ENCODE results near the gene HOXC6. TPM values are rescaled to one million over a fixed set of nuclear protein-coding genes. Genes with fewer than 3 reads are reported as not detected.

HOXC6 gene
- polyA plus RNA-seq, 2 donors, result 1.4 TPM

DNA sequence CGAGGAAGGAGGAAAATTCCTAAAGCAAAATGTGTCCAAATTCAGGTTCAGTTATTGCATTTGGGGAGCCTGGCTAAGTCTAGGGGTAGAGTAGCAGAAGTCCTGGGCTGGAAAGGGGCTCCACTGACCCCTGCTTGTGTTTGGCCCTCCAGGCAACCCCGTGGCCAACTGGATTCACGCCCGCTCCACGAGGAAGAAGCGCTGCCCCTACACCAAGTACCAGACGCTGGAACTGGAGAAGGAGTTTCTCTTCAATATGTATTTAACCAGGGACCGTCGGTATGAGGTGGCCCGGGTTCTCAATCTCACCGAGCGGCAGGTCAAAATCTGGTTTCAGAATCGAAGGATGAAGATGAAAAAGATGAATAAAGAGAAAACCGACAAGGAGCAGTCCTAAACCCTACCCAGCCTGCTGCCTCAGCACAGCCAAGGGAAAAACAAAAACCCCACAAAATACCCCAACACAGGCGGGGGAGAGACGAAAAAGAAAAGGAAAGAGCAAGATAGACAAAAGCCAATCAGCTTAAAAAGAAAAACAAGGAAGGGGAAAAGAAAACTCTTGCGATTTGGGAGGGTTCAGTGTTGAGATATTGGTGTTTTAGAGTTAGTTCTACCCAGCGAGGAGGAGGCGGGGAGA is 25.8 kb upstream of the HOXC6 start:
- Histone ChIP-seq H3K4me3 (ENCODE audit: low read depth in 1 of 2, low read length in 2 of 2) (no peak overlapping the region), H3K27ac (ENCODE audit: low read depth in 2 of 2, low read length in 1 of 2) (no peak overlapping the region), H3K36me3 (ENCODE audit: control insufficient read depth in 2 of 2, insufficient read depth in 2 of 2, low read length in 1 of 2) (no peaks in the 10 kb centered on the region), H3K9me3 (ENCODE audit: control insufficient read depth in 2 of 2, insufficient read depth in 1 of 2, low read depth in 1 of 2, low read length in 1 of 2) (no peaks in the 10 kb centered on the region), H3K27me3 (ENCODE audit: control insufficient read depth in 1 of 2, insufficient read depth in 2 of 2, low read length in 2 of 2) (peaks cover 3 to 33% of the 10 kb centered on the region in 2 donors), H3K4me1 (ENCODE audit: control insufficient read depth in 2 of 2, insufficient read depth in 2 of 2, low read length in 1 of 2) (peaks cover 2 to 7% of the 10 kb centered on the region in 2 donors)
- 24 to 45% methylated on average over 19 of the region's 19 CpGs for WGBS, 2 donors

DNA sequence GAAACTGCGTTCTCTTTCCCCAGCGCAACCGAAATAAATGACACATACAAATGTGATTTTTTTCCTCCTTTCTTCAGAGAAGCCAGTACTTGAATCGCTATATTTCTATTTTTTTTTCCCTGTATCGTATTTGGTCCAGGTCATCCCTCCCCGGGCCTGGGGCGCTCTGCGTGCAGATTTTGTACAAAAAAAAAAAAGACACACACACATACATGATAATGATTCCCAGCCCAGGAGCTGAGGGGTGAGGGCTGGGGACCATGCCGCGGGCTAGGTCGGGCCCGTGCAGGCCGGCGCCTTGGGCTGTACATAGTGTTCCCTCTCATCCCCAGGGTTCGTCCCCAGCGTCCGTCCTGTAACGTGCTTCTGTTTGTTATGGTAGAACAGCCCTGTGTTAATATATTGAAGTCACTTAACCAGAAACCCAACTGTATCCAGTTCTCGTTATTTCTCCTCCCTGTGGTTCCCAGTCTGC is 25.3 kb upstream of the HOXC6 start:
- 42 to 59% methylated on average over 19 of the region's 19 CpGs for WGBS, 2 donors
- Histone ChIP-seq H3K9me3 (ENCODE audit: control insufficient read depth in 2 of 2, insufficient read depth in 1 of 2, low read depth in 1 of 2, low read length in 1 of 2) (no peaks in the 10 kb centered on the region), H3K4me1 (ENCODE audit: control insufficient read depth in 2 of 2, insufficient read depth in 2 of 2, low read length in 1 of 2) (peaks cover 2 to 7% of the 10 kb centered on the region in 2 donors), H3K4me3 (ENCODE audit: low read depth in 1 of 2, low read length in 2 of 2) (no peak overlapping the region), H3K27ac (ENCODE audit: low read depth in 2 of 2, low read length in 1 of 2) (no peak overlapping the region), H3K27me3 (ENCODE audit: control insufficient read depth in 1 of 2, insufficient read depth in 2 of 2, low read length in 2 of 2) (peaks cover 3 to 32% of the 10 kb centered on the region in 2 donors), H3K36me3 (ENCODE audit: control insufficient read depth in 2 of 2, insufficient read depth in 2 of 2, low read length in 1 of 2) (no peaks in the 10 kb centered on the region)

DNA sequence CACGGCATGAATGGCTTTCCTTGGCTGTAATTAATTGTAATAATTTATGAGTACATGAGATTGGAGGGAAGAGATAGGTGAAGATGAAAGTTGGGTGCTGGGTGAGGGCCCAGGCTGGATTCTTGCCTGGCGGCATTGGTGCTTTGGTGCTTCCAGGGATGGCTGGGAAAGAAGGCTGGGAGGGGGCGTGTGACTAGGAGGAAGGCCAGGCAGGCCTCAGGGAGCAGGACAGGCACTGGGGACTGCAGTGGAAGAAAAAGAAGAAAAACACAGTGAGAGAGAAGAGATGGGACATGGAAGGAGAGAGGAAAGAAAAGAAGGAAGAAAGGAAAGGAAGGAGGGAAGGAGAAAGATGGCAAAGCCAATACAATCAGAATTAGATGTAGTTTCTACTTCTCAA is 24.6 kb upstream of the HOXC6 start:
- Histone ChIP-seq H3K4me1 (ENCODE audit: control insufficient read depth in 2 of 2, insufficient read depth in 2 of 2, low read length in 1 of 2) (peaks cover 2 to 7% of the 10 kb centered on the region in 2 donors), H3K4me3 (ENCODE audit: low read depth in 1 of 2, low read length in 2 of 2) (no peak overlapping the region), H3K9me3 (ENCODE audit: control insufficient read depth in 2 of 2, insufficient read depth in 1 of 2, low read depth in 1 of 2, low read length in 1 of 2) (no peaks in the 10 kb centered on the region), H3K27ac (ENCODE audit: low read depth in 2 of 2, low read length in 1 of 2) (no peak overlapping the region), H3K27me3 (ENCODE audit: control insufficient read depth in 1 of 2, insufficient read depth in 2 of 2, low read length in 2 of 2) (peaks cover 0 to 25% of the 10 kb centered on the region in 2 donors), H3K36me3 (ENCODE audit: control insufficient read depth in 2 of 2, insufficient read depth in 2 of 2, low read length in 1 of 2) (no peaks in the 10 kb centered on the region)
- 42 to 44% methylated on average over 3 of the region's 3 CpGs for WGBS, 2 donors

DNA sequence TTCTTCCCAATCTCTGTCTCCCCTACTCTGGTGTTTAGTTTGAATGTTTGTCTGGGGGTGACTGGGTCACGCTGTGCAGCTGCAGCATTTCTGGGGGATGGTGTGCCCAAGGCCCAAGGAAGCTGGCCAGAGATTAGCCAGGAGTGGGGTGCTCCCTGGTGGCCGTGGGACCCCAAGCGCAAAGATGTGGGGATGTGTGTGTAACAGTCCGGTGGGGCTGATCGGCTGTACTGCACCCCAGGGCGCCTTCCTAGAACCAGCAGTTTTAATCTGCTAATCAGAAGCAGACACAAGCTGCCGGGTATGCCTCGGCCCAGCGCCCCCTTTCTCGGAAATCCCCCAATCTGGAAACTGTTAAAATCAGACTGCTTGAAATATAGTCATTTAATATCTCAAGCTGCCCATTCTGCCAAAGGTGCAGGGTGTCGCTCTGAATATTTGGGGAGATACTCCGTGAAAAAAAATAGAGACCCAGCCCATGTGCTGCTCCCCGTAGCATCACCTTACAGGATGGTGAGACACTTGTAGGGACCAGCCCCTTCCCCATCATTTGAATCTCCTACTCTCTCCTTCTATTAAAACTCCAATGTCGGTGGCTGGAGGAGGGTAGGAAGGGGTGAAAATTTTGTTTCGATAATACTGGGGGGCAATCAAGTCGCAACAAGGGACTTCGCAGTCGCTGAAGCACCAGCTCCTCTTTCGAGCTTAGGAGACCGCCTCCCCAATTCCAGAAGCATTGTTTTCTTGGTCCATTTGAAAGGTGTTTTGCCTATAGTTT is 24.0 kb upstream of the HOXC6 start:
- 27 to 39% methylated on average over 20 of the region's 20 CpGs for WGBS, 2 donors
- no peak overlapping the region for H3K4me3 ChIP-seq (ENCODE audit: low read depth in 1 of 2, low read length in 2 of 2)
- peaks cover 0 to 28% of the 10 kb centered on the region in 2 donors for H3K27me3 ChIP-seq (ENCODE audit: control insufficient read depth in 1 of 2, insufficient read depth in 2 of 2, low read length in 2 of 2)
- no peak overlapping the region for H3K27ac ChIP-seq (ENCODE audit: low read depth in 2 of 2, low read length in 1 of 2)
- H3K4me1 ChIP-seq (ENCODE audit: control insufficient read depth in 2 of 2, insufficient read depth in 2 of 2, low read length in 1 of 2), result peaks cover 4 to 7% of the 10 kb centered on the region in 2 donors
- H3K36me3 ChIP-seq (ENCODE audit: control insufficient read depth in 2 of 2, insufficient read depth in 2 of 2, low read length in 1 of 2), result no peaks in the 10 kb centered on the region
- no peaks in the 10 kb centered on the region for H3K9me3 ChIP-seq (ENCODE audit: control insufficient read depth in 2 of 2, insufficient read depth in 1 of 2, low read depth in 1 of 2, low read length in 1 of 2)

DNA sequence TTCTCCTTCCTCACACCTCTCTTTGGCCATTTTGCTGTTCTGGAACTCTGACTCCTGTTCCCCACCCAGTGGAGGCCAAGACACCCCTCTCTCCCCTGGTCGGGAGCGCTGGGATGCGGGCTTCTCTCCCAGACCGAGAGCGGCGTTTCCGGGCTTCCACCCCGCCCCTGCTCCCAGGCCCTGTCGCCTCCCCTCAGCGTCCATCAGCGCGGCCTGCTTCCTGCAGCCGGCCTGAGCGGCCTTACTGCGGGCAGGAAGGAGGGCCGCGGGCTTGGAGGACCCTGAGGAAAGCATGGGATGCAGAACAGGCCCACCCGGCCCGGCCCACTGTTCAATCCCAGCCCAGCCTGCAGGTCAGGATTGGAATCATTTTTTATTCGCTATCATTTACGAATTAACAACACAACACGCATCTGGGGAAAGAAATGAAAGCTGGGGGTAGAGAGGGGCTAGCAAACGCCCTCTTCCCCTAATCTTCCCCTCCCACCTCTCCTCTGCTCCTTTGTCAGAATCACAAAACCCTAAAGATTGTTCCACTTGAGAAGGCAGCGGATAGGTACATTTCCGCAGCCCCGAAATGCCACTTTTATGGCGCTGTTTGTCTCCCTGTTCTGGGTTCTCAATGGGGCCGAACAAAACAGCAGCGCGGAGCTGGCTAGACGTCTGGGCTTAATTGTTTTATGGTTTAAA is 23.3 kb upstream of the HOXC6 start:
- WGBS, 2 donors, result 17 to 31% methylated on average over 31 of the region's 31 CpGs
- Histone ChIP-seq H3K27ac (ENCODE audit: low read depth in 2 of 2, low read length in 1 of 2) (no peak overlapping the region), H3K9me3 (ENCODE audit: control insufficient read depth in 2 of 2, insufficient read depth in 1 of 2, low read depth in 1 of 2, low read length in 1 of 2) (no peaks in the 10 kb centered on the region), H3K27me3 (ENCODE audit: control insufficient read depth in 1 of 2, insufficient read depth in 2 of 2, low read length in 2 of 2) (peaks cover 0 to 32% of the 10 kb centered on the region in 2 donors), H3K4me1 (ENCODE audit: control insufficient read depth in 2 of 2, insufficient read depth in 2 of 2, low read length in 1 of 2) (peaks cover 4 to 7% of the 10 kb centered on the region in 2 donors), H3K4me3 (ENCODE audit: low read depth in 1 of 2, low read length in 2 of 2) (no peak overlapping the region), H3K36me3 (ENCODE audit: control insufficient read depth in 2 of 2, insufficient read depth in 2 of 2, low read length in 1 of 2) (no peaks in the 10 kb centered on the region)

DNA sequence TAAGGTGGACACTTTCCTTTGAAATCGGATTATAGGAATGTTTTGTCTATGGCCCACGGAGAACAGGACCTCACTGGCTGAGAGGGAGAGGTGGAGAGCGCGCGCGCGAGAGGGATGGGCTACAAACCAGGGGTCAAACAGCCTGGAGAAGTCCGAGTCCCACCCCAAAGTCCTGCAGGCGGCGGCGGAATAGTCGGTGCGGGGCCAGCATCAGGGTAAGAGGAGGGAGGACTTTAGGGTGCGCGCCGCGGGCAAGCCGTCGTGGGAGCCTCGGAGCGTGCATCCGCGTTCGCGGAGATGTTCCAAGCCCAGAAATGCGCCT is 22.7 kb upstream of the HOXC6 start:
- no peaks in the 10 kb centered on the region for H3K9me3 ChIP-seq (ENCODE audit: control insufficient read depth in 2 of 2, insufficient read depth in 1 of 2, low read depth in 1 of 2, low read length in 1 of 2)
- no peak overlapping the region for H3K27ac ChIP-seq (ENCODE audit: low read depth in 2 of 2, low read length in 1 of 2)
- H3K4me1 ChIP-seq (ENCODE audit: control insufficient read depth in 2 of 2, insufficient read depth in 2 of 2, low read length in 1 of 2), result peaks cover 3 to 4% of the 10 kb centered on the region in 2 donors
- WGBS, 2 donors, result 3 to 8% methylated on average over 26 of the region's 26 CpGs
- H3K36me3 ChIP-seq (ENCODE audit: control insufficient read depth in 2 of 2, insufficient read depth in 2 of 2, low read length in 1 of 2), result no peaks in the 10 kb centered on the region
- no peak overlapping the region for H3K4me3 ChIP-seq (ENCODE audit: low read depth in 1 of 2, low read length in 2 of 2)
- peaks cover 0 to 33% of the 10 kb centered on the region in 2 donors for H3K27me3 ChIP-seq (ENCODE audit: control insufficient read depth in 1 of 2, insufficient read depth in 2 of 2, low read length in 2 of 2)

DNA sequence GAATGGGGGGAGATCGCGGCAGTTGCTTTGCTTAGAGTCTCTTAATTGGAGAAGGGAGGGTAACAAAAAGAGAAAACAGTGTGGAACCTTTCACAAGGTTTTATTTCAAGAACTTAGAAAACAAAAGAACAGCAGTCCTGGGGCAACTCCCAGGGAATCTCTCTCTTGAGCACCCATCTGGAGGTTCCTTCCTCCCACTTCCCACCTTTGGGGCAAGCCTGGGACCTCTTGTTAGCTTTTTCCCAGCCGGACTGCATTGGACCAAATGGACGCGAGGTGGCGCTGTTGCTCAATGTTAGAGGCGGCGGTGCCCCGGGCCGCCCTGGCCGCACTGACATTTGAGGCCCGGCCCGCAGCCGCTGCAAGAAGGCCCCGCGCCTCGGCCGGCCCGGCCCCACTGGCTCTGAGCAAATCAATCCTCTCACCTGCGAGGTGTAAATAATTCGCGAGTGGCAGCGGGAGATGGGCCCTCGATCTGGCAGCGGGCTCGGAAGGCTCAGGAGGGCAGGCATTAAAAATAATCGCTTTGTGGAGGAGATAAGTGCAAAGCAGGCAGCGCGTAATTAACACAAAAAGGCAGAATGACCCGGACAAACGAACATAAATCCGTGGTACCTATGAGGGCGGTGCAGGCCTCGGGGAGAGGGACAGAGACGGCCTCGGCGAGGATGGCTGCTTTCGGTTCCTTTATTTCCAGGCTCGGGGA is 22.2 kb upstream of the HOXC6 start:
- Histone ChIP-seq H3K27me3 (ENCODE audit: control insufficient read depth in 1 of 2, insufficient read depth in 2 of 2, low read length in 2 of 2) (peaks cover 0 to 36% of the 10 kb centered on the region in 2 donors), H3K4me1 (ENCODE audit: control insufficient read depth in 2 of 2, insufficient read depth in 2 of 2, low read length in 1 of 2) (peaks cover 0 to 2% of the 10 kb centered on the region in 2 donors), H3K27ac (ENCODE audit: low read depth in 2 of 2, low read length in 1 of 2) (no peak overlapping the region), H3K9me3 (ENCODE audit: control insufficient read depth in 2 of 2, insufficient read depth in 1 of 2, low read depth in 1 of 2, low read length in 1 of 2) (no peaks in the 10 kb centered on the region), H3K4me3 (ENCODE audit: low read depth in 1 of 2, low read length in 2 of 2) (no peak overlapping the region), H3K36me3 (ENCODE audit: control insufficient read depth in 2 of 2, insufficient read depth in 2 of 2, low read length in 1 of 2) (no peaks in the 10 kb centered on the region)
- WGBS, 2 donors, result 8 to 9% methylated on average over 39 of the region's 39 CpGs

DNA sequence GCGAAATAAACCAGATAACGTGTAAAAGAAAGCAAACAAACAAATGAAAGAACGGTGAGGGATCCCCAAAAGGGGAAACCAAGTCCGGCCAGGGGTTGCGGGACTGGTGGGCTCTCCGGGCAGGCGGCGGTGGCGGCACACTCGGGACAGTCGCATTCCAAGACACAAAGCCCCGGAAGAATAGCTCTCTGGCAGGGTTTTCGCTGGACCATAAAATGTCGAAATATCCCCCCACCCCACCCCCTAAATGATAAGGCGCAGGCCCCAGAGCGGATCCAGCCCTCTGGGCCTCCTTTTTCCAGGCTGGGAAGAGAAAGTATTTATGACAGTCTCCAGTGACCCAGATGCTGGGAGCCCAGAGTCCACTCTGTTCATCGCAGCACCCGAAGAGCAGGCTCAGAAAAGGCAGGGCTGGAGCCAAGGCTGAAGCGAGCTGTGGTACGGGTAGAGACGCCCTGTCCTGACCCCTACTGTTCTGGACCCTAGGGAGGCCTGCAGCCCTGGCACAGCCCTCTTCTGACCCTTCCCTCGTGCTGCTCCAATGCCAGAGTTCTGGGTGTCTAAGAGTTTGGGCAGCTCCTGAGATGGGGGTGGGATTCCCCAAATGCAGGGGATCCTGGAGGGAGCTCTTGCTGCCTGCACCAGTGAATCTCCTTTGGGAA is 21.6 kb upstream of the HOXC6 start:
- H3K9me3 ChIP-seq (ENCODE audit: control insufficient read depth in 2 of 2, insufficient read depth in 1 of 2, low read depth in 1 of 2, low read length in 1 of 2), result no peaks in the 10 kb centered on the region
- no peak overlapping the region for H3K27ac ChIP-seq (ENCODE audit: low read depth in 2 of 2, low read length in 1 of 2)
- peaks cover 0 to 29% of the 10 kb centered on the region in 2 donors for H3K27me3 ChIP-seq (ENCODE audit: control insufficient read depth in 1 of 2, insufficient read depth in 2 of 2, low read length in 2 of 2)
- H3K4me3 ChIP-seq (ENCODE audit: low read depth in 1 of 2, low read length in 2 of 2), result no peak overlapping the region
- peaks cover 0 to 2% of the 10 kb centered on the region in 2 donors for H3K4me1 ChIP-seq (ENCODE audit: control insufficient read depth in 2 of 2, insufficient read depth in 2 of 2, low read length in 1 of 2)
- no peaks in the 10 kb centered on the region for H3K36me3 ChIP-seq (ENCODE audit: control insufficient read depth in 2 of 2, insufficient read depth in 2 of 2, low read length in 1 of 2)
- WGBS, 2 donors, result 31 to 51% methylated on average over 22 of the region's 22 CpGs
